PC-3 (cell line): Measurements from ENCODE around the gene ATF6B. TPM values are rescaled to one million over a fixed set of nuclear protein-coding genes. Genes with fewer than 3 reads are reported as not detected.
A peak's percentile ranks its signal among the peaks of the same experiment; 100 is the strongest.

ENCODE experiments used
- ATAC-seq: fragments of 200-7000 bp; cut with Tn5 transposase; 2 replicates; pipeline ENCODE4 v1.9.1; 2020; ENCODE audit warnings: mild to moderate bottlenecking, moderate library complexity
- BruUV-seq: library from RNA; stranded (reverse); fragments of 400-500 nt; replicated peaks from 2 replicates; lab custom pipeline; 2021; lab: Mats Ljungman, UMichigan
- CTCF ChIA-PET: fragments of 300-600 bp; sonication (Branson Sonifier 250); formaldehyde crosslinking; loops from one replicate; lab custom pipeline; 2022; ENCODE audit warnings: antibody characterized with exemption; lab: Charles Lee
- POLR2A ChIA-PET: fragments of 300-600 bp; sonication (Branson Sonifier 250); formaldehyde crosslinking; loops from one replicate; lab custom pipeline; 2022; ENCODE audit warnings: antibody characterized with exemption; ENCODE audit not compliant: unreplicated experiment; lab: Charles Lee
- DNase-seq: peaks from one replicate; pipeline ENCODE4 v3.0.0-alpha.2; 2015
- H2AFZ ChIP-seq: fragments of 300-600 bp; sonication (generic); 2 replicates; pipeline ENCODE4 v1.6.0; 2016; ENCODE audit warnings: antibody characterized with exemption, low read length
- H3F3A ChIP-seq: fragments of 300-600 bp; sonication (generic); one replicate; pipeline ENCODE4 v1.6.0; 2017; ENCODE audit warnings: antibody characterized with exemption, low read length, control low read depth, mild to moderate bottlenecking; ENCODE audit not compliant: unreplicated experiment
- H3K27ac ChIP-seq: fragments of 300-600 bp; sonication (generic); 2 replicates; pipeline ENCODE4 v1.5.1; 2016; ENCODE audit warnings: mild to moderate bottlenecking, low read length
- H3K27me3 ChIP-seq: fragments of 300-600 bp; sonication (generic); 2 replicates; pipeline ENCODE4 v1.6.1; 2016; ENCODE audit warnings: low read length, mixed read lengths
- H3K36me3 ChIP-seq: fragments of 300-600 bp; sonication (generic); 2 replicates; pipeline ENCODE4 v1.6.1; 2016; ENCODE audit warnings: low read depth, mixed run types, low read length, mixed read lengths
- H3K4me1 ChIP-seq: fragments of 300-600 bp; sonication (generic); 2 replicates; pipeline ENCODE4 v1.5.1; 2016; ENCODE audit warnings: low read length; ENCODE audit not compliant: insufficient read depth
- H3K4me2 ChIP-seq: fragments of 300-600 bp; sonication (generic); 2 replicates; pipeline ENCODE4 v1.6.0; 2016; ENCODE audit warnings: low read length
- H3K4me3 ChIP-seq: fragments of 300-600 bp; sonication (generic); 2 replicates; pipeline ENCODE4 v1.5.1; 2016; ENCODE audit warnings: mild to moderate bottlenecking, low read length, mixed read lengths
- H3K79me2 ChIP-seq: fragments of 300-600 bp; sonication (generic); 2 replicates; pipeline ENCODE4 v1.6.1; 2017; ENCODE audit warnings: low read length, mixed read lengths
- H3K9ac ChIP-seq: fragments of 300-600 bp; sonication (generic); 2 replicates; pipeline ENCODE4 v1.6.0; 2016; ENCODE audit warnings: mild to moderate bottlenecking, low read length
- H3K9me2 ChIP-seq: fragments of 300-600 bp; sonication (generic); replicated peaks from 2 replicates; pipeline ENCODE4 v1.6.1; 2016; ENCODE audit warnings: mixed run types, low read length, mixed read lengths
- H3K9me3 ChIP-seq: fragments of 300-600 bp; sonication (generic); 2 replicates; pipeline ENCODE4 v1.6.1; 2016; ENCODE audit warnings: low read length, mixed read lengths
- H4K20me1 ChIP-seq: fragments of 300-600 bp; sonication (generic); 2 replicates; pipeline ENCODE4 v1.6.1; 2016; ENCODE audit warnings: low read length, mixed read lengths
- EZH2 ChIP-seq: fragments of 300-600 bp; sonication (generic); IDR thresholded peaks from one replicate; pipeline ENCODE4 v1.6.1; 2017; ENCODE audit warnings: antibody characterized with exemption, mild to moderate bottlenecking, low read length; ENCODE audit not compliant: unreplicated experiment
- EZH2phosphoT487 ChIP-seq: fragments of 300-600 bp; sonication (generic); IDR thresholded peaks from 2 replicates; pipeline ENCODE4 v1.6.1; 2018; ENCODE audit warnings: mild to moderate bottlenecking, antibody characterized with exemption, low read length, borderline replicate concordance
- intact Hi-C: fragments of 100-400 bp; cut with micrococcal nuclease; formaldehyde crosslinking; loops from 2 replicates; pipeline ENCODE4 v1.9.0; 2023
- total RNA-seq: library from RNA; depleted of rRNA; stranded (reverse); fragments of >200 nt; gene quantifications from 2 replicates; pipeline ENCODE4 v1.2.3, GENCODE V29; 2014
- TF ChIP-seq, protein P1 (sequence below): fragments of 300-600 bp; sonication (generic); conservative IDR thresholded peaks from 2 replicates; pipeline ENCODE4 v1.5.1; 2017; ENCODE audit warnings: antibody characterized with exemption, low read depth, mild to moderate bottlenecking, low read length

The ATF6B gene
- total RNA-seq, 1 experiment from 2014 or later, result 33.4 TPM

DNA sequence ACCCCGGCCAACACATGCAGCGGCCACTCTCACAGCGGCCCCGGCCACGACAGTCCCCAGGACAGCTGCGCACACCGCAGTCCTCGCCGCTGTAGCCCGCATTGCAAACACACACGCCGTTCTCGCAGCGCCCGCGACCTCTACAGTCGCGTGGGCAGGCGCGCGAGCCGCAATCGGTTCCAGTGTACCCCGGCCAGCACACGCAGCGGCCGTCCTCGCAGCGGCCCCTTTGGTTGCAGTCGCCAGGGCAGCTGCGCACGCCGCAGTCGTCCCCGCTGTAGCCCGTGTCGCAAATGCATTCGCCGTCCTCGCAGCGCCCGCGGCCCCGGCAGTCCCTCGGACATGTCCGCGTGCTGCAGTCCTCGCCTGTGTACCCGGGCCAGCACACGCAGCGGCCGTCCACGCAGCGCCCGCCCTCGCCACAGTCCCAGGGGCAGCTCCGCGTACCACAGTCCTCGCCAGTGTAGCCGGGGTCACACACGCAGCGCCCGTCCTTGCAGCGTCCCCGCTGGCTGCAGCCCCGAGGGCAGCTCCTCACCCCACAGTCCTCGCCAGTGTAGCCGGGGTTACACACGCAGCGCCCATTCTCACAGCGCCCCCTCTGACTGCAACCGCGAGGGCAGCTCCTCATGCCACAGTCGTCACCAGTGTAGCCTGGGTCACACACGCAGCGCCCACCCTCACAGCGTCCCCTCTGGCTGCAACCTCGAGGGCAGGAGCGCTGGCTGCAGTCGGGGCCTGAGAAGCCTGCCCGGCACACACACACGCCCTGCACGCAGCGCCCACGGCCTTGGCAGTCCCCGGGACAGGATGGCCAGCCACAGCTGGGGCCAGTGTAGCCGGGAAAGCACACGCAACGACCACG lies 31.4 kb downstream of the ATF6B start:
- ChIA-PET POLR2A (no interaction called here), CTCF (no interaction called here)
- H3K36me3 ChIP-seq, result no peaks in the 10 kb centered on the region
- no peaks in the 10 kb centered on the region for H3F3A ChIP-seq
- H4K20me1 ChIP-seq, result no peaks in the 10 kb centered on the region
- no peak for DNase-seq
- no peak overlapping the region for H3K9ac ChIP-seq
- no peaks in the 10 kb centered on the region for H3K79me2 ChIP-seq
- peak; percentile 14 for ATAC-seq
- no TSS peak for BruUV-seq
- no peaks in the 10 kb centered on the region for H3K9me3 ChIP-seq
- H2AFZ ChIP-seq, result no peak overlapping the region
- TF ChIP-seq EZH2, result no peak
- TF ChIP-seq EZH2phosphoT487, result no peak
- TF ChIP-seq, protein P1, sequence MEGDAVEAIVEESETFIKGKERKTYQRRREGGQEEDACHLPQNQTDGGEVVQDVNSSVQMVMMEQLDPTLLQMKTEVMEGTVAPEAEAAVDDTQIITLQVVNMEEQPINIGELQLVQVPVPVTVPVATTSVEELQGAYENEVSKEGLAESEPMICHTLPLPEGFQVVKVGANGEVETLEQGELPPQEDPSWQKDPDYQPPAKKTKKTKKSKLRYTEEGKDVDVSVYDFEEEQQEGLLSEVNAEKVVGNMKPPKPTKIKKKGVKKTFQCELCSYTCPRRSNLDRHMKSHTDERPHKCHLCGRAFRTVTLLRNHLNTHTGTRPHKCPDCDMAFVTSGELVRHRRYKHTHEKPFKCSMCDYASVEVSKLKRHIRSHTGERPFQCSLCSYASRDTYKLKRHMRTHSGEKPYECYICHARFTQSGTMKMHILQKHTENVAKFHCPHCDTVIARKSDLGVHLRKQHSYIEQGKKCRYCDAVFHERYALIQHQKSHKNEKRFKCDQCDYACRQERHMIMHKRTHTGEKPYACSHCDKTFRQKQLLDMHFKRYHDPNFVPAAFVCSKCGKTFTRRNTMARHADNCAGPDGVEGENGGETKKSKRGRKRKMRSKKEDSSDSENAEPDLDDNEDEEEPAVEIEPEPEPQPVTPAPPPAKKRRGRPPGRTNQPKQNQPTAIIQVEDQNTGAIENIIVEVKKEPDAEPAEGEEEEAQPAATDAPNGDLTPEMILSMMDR, result no peak
- no peaks in the 10 kb centered on the region; the same call in 1 of the 2 replicates for H3K27me3 ChIP-seq
- no peaks in the 10 kb centered on the region for H3K4me1 ChIP-seq
- no peak overlapping the region for H3K27ac ChIP-seq
- H3K4me3 ChIP-seq, result no peak overlapping the region
- H3K4me2 ChIP-seq, result no peak overlapping the region
- H3K9me2 ChIP-seq, result no peaks in the 10 kb centered on the region
- intact Hi-C loops, result no loop called here

DNA sequence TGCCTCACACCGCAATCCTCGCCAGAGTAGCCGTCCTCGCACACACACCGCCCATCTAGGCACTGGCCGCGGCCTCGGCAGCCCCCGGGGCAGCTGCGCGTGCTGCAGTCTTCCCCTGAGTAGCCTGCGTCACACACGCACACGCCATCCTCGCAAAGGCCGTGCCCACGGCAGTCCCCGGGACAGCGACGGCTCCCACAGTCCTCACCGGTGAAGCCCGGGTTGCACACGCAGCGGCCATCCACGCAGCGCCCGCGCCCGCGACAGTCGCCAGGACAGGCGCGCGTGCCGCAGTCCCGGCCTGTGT lies 32.0 kb downstream of the ATF6B start:
- no peaks in the 10 kb centered on the region for H3F3A ChIP-seq
- BruUV-seq, result no TSS peak
- ATAC-seq (peak; percentile 6; the same call in 1 of the 2 replicates), DNase-seq (no peak)
- no peaks in the 10 kb centered on the region for H3K4me1 ChIP-seq
- H3K9ac ChIP-seq, result no peak overlapping the region
- intact Hi-C loops, result no loop called here
- H3K4me3 ChIP-seq, result no peak overlapping the region
- no peaks in the 10 kb centered on the region for H3K9me2 ChIP-seq
- H2AFZ ChIP-seq, result no peak overlapping the region
- no peaks in the 10 kb centered on the region for H3K36me3 ChIP-seq
- H3K9me3 ChIP-seq, result no peaks in the 10 kb centered on the region
- CTCF ChIA-PET, result no interaction called here
- TF ChIP-seq, protein P1, result no peak
- TF ChIP-seq EZH2 (no peak), EZH2phosphoT487 (no peak)
- H3K79me2 ChIP-seq, result no peaks in the 10 kb centered on the region
- no peak overlapping the region for H3K4me2 ChIP-seq
- no peaks in the 10 kb centered on the region; the same call in 1 of the 2 replicates for H3K27me3 ChIP-seq
- H4K20me1 ChIP-seq, result no peaks in the 10 kb centered on the region
- no peak overlapping the region for H3K27ac ChIP-seq
- POLR2A ChIA-PET, result no interaction called here
